Neural progenitor cell (in vitro differentiated cells): ENCODE data around the gene PTPRT. TPM values are rescaled to one million over a fixed set of nuclear protein-coding genes. Genes with fewer than 3 reads are reported as not detected.

Source experiments
- DNase-seq: peaks from one replicate; pipeline ENCODE4 v3.0.0-alpha.2; 2016; ENCODE audit warnings: low spot score
- H2AFZ ChIP-seq: fragments of 200-600 bp; sonication (generic); replicated peaks from 2 replicates; pipeline ENCODE4 v1.6.1; 2016; ENCODE audit warnings: antibody characterized with exemption
- H3F3A ChIP-seq: fragments of 200-600 bp; sonication (generic); 2 replicates; pipeline ENCODE4 v1.6.1; 2016; ENCODE audit warnings: antibody characterized with exemption, low read depth
- H3K27ac ChIP-seq: fragments of 200-600 bp; sonication (generic); 2 replicates; pipeline ENCODE4 v1.5.1; 2016; ENCODE audit warnings: mild to moderate bottlenecking
- H3K27me3 ChIP-seq: fragments of 200-600 bp; sonication (generic); 2 replicates; pipeline ENCODE4 v1.6.1; 2016; ENCODE audit warnings: mild to moderate bottlenecking, moderate library complexity
- H3K36me3 ChIP-seq: fragments of 200-600 bp; sonication (generic); 2 replicates; pipeline ENCODE4 v1.5.1; 2016
- H3K4me1 ChIP-seq: fragments of 200-600 bp; sonication (generic); 2 replicates; pipeline ENCODE4 v1.6.1; 2016; ENCODE audit warnings: mixed run types
- H3K4me2 ChIP-seq: fragments of 200-600 bp; sonication (generic); 2 replicates; pipeline ENCODE4 v1.6.1; 2016
- H3K4me3 ChIP-seq: fragments of 200-600 bp; sonication (generic); 2 replicates; pipeline ENCODE4 v1.5.1; 2016
- H3K79me2 ChIP-seq: fragments of 200-600 bp; sonication (generic); 2 replicates; pipeline ENCODE4 v1.6.1; 2016; ENCODE audit warnings: low read depth
- H3K9ac ChIP-seq: fragments of 200-600 bp; sonication (generic); 2 replicates; pipeline ENCODE4 v1.6.1; 2016
- H3K9me3 ChIP-seq: fragments of 200-600 bp; sonication (generic); 2 replicates; pipeline ENCODE4 v1.5.1; 2016; ENCODE audit warnings: low read depth
- H4K20me1 ChIP-seq: fragments of 200-600 bp; sonication (generic); 2 replicates; pipeline ENCODE4 v1.6.1; 2016; ENCODE audit warnings: low read depth
- H3K27ac Mint-ChIP-seq: 3 replicates; pipeline ENCODE4 v1.8.0; 2021; ENCODE audit warnings: mixed read lengths
- H3K27me3 Mint-ChIP-seq: 2 replicates; pipeline ENCODE4 v1.8.0; 2022; ENCODE audit warnings: low read depth, mild to moderate bottlenecking, inconsistent platforms, moderate library complexity, mixed read lengths; ENCODE audit not compliant: insufficient read depth
- H3K36me3 Mint-ChIP-seq: 3 replicates; pipeline ENCODE4 v1.8.0; 2021; ENCODE audit warnings: mixed read lengths
- H3K4me1 Mint-ChIP-seq: 3 replicates; pipeline ENCODE4 v1.8.0; 2021; ENCODE audit warnings: mixed read lengths
- H3K4me3 Mint-ChIP-seq: 3 replicates; pipeline ENCODE4 v1.8.0; 2021; ENCODE audit warnings: mild to moderate bottlenecking, moderate library complexity, mixed read lengths
- H3K9me3 Mint-ChIP-seq: 3 replicates; pipeline ENCODE4 v1.8.0; 2020; ENCODE audit warnings: mixed read lengths
- EZH2 ChIP-seq: fragments of 200-600 bp; sonication (generic); IDR thresholded peaks from 2 replicates; pipeline ENCODE4 v1.6.1; 2017; ENCODE audit warnings: antibody characterized with exemption, mild to moderate bottlenecking, moderate library complexity
- EZH2phosphoT487 ChIP-seq: fragments of 200-600 bp; sonication (generic); IDR thresholded peaks from 2 replicates; pipeline ENCODE4 v1.6.1; 2017; ENCODE audit warnings: antibody characterized with exemption
- total RNA-seq: library from RNA; depleted of rRNA; stranded (reverse); fragments of >200 nt; gene quantifications from 2 replicates; pipeline ENCODE4 v1.2.3, GENCODE V29; 2015; ENCODE audit warnings: low replicate concordance
- TF ChIP-seq, protein P1 (sequence below): fragments of 200-600 bp; sonication (generic); IDR thresholded peaks from 2 replicates; pipeline ENCODE4 v1.5.1; 2017; ENCODE audit warnings: antibody characterized with exemption, mild to moderate bottlenecking

Gene PTPRT
- total RNA-seq, 1 donor from 2014 or later: 1.1 TPM

DNA sequence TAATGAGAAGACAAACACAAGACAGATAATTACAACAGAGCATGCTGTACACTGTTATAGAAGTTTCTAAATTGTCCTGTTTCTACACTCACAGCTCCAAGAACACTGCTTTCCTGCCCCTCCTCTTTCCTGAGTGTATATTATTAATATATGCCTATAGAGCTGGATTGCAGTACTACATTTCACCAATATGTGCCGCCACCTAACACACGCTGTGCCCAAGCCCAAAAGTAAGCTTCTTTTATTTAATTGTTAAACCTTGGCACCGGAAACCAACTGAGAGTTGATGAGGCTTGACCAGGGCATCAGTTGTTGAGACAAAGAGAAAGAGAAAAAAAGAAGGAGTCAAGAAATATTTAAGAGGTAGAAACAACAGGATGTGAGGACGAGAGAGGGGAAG lies 16.0 kb upstream of the PTPRT start:
- no peaks in the 10 kb centered on the region for H3K9me3 ChIP-seq
- H3K4me1 Mint-ChIP-seq: no peaks in the 10 kb centered on the region
- H3K4me3 Mint-ChIP-seq: no peak overlapping the region
- no peaks in the 10 kb centered on the region for H3K36me3 Mint-ChIP-seq
- H3K9me3 Mint-ChIP-seq: no peaks in the 10 kb centered on the region
- H4K20me1 ChIP-seq: no peaks in the 10 kb centered on the region
- H3K27ac Mint-ChIP-seq: no peak overlapping the region
- H3K27me3 ChIP-seq: no peaks in the 10 kb centered on the region
- no peak overlapping the region for H3K4me2 ChIP-seq
- no peaks in the 10 kb centered on the region for H3K79me2 ChIP-seq
- H3F3A ChIP-seq: no peaks in the 10 kb centered on the region
- no peak for DNase-seq
- H3K27me3 Mint-ChIP-seq: peaks cover 2% of the 10 kb centered on the region
- H3K27ac ChIP-seq: no peak overlapping the region
- H3K9ac ChIP-seq: no peak overlapping the region
- no peak for TF ChIP-seq EZH2
- TF ChIP-seq, protein P1, sequence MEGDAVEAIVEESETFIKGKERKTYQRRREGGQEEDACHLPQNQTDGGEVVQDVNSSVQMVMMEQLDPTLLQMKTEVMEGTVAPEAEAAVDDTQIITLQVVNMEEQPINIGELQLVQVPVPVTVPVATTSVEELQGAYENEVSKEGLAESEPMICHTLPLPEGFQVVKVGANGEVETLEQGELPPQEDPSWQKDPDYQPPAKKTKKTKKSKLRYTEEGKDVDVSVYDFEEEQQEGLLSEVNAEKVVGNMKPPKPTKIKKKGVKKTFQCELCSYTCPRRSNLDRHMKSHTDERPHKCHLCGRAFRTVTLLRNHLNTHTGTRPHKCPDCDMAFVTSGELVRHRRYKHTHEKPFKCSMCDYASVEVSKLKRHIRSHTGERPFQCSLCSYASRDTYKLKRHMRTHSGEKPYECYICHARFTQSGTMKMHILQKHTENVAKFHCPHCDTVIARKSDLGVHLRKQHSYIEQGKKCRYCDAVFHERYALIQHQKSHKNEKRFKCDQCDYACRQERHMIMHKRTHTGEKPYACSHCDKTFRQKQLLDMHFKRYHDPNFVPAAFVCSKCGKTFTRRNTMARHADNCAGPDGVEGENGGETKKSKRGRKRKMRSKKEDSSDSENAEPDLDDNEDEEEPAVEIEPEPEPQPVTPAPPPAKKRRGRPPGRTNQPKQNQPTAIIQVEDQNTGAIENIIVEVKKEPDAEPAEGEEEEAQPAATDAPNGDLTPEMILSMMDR: peak; percentile 14
- no peaks in the 10 kb centered on the region for H3K36me3 ChIP-seq
- no peak overlapping the region for H3K4me3 ChIP-seq
- H3K4me1 ChIP-seq: no peaks in the 10 kb centered on the region
- no peak overlapping the region for H2AFZ ChIP-seq

DNA sequence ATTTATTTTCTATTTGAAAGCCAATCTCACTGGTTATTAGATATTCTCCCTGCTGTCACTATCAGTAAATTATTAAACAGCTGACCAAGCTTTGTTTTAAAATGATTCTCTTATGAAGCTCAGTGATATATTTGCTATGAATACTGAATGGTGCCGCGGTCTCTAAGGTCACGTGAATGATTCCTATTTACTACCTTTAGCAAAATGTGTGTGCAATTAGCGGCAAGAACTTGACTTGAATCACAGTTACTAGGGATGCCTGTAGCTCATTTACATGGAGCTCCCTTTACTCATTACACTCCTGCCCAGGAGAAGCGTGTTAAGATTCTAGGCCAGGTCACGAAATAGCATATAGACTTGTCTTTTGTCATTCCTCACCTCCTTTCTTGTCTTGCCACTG lies 12.4 kb upstream of the PTPRT start:
- no peaks in the 10 kb centered on the region for H3K4me1 Mint-ChIP-seq
- TF ChIP-seq, protein P1: no peak
- no peak for TF ChIP-seq EZH2
- no peak for TF ChIP-seq EZH2phosphoT487
- no peaks in the 10 kb centered on the region for H3K79me2 ChIP-seq

DNA sequence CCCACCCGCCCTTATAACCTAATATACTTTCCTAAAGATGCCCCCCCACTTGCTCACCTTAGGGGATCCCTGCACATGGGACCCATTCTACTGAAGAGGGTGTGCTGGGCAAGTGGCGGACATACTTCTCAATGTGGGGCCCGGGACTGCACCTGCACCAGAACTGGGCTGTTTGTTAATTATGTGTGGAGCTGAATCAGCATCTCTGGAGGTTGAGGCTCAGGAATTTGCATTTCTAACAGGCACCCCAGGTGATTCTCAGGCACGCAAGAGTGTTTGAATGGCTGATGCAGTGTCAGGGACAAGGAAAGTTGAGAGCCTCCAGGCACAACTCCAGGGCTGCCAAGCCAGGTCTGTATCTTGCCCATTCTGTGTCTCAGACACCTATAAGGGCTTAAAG lies 8.9 kb upstream of the PTPRT start:
- no peaks in the 10 kb centered on the region for H3K9me3 Mint-ChIP-seq
- Histone ChIP-seq H3K4me2 (no peak overlapping the region), H4K20me1 (no peaks in the 10 kb centered on the region), H3F3A (no peaks in the 10 kb centered on the region), H3K27me3 (no peaks in the 10 kb centered on the region), H2AFZ (no peak overlapping the region), H3K4me3 (no peak overlapping the region), H3K79me2 (no peaks in the 10 kb centered on the region), H3K36me3 (no peaks in the 10 kb centered on the region), H3K4me1 (no peaks in the 10 kb centered on the region), H3K9ac (no peak overlapping the region), H3K27ac (no peak overlapping the region), H3K9me3 (no peaks in the 10 kb centered on the region)
- no peaks in the 10 kb centered on the region for H3K4me1 Mint-ChIP-seq
- H3K4me3 Mint-ChIP-seq: no peak overlapping the region
- no peaks in the 10 kb centered on the region for H3K36me3 Mint-ChIP-seq
- H3K27me3 Mint-ChIP-seq: peaks cover 6% of the 10 kb centered on the region
- no peak for TF ChIP-seq EZH2
- no peak for TF ChIP-seq EZH2phosphoT487
- TF ChIP-seq, protein P1: no peak
- no peak for DNase-seq
- H3K27ac Mint-ChIP-seq: no peak overlapping the region

More for the DNA sequence above, 12.4 kb upstream of the PTPRT start:
- H3K27ac Mint-ChIP-seq: no peak overlapping the region
- Histone ChIP-seq H4K20me1 (no peaks in the 10 kb centered on the region), H3K27ac (no peak overlapping the region), H3K4me3 (no peak overlapping the region), H3K9me3 (no peaks in the 10 kb centered on the region), H3K4me1 (no peaks in the 10 kb centered on the region), H3K4me2 (no peak overlapping the region), H3K9ac (no peak overlapping the region), H3K36me3 (no peaks in the 10 kb centered on the region), H2AFZ (no peak overlapping the region), H3K27me3 (no peaks in the 10 kb centered on the region), H3F3A (no peaks in the 10 kb centered on the region)
- H3K4me3 Mint-ChIP-seq: no peak overlapping the region
- no peak for DNase-seq
- peaks cover 6% of the 10 kb centered on the region for H3K27me3 Mint-ChIP-seq
- no peaks in the 10 kb centered on the region for H3K9me3 Mint-ChIP-seq
- no peaks in the 10 kb centered on the region for H3K36me3 Mint-ChIP-seq
